ENCODE measurements around the gene COPG2. TPM values are rescaled to one million over a fixed set of nuclear protein-coding genes. Genes with fewer than 3 reads are reported as not detected.

Gene COPG2
- total and polyA plus RNA-seq, 2 donors (not counting 3 experiments of a cell fraction or from before 2014, with no cell fraction given), result 9.4 to 11.6 TPM

DNA sequence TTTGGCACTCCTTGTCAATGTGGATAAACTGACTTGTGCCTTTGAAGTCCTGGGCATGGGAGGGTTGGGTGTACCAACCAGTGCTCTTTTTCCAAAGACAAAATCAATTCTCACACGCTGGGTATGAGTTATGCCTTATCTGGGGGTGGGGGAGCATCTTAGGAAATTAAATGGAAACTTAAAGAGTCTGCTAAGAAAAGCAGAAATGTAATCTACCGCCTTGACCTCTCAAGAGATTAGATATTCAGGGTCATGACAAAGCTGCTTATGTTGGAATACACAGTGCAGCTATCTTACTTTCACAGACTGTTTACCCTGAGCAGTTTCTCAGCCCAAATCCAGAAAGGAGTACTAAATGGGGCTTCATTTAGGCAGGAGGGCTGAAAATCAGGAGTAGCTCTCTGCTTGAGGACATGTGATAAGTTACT, 174.1 kb downstream of the COPG2 start:
- no peak overlapping the region for H3K9ac ChIP-seq (replicated peaks; ENCODE audit: extremely low read depth, insufficient read depth, low read length)
- H3K27me3 ChIP-seq (ENCODE audit: control insufficient read depth in 2 of 2, insufficient read depth in 2 of 2, low read length in 2 of 2), result no peaks in the 10 kb centered on the region
- ChIA-PET POLR2A (no interaction called here), CTCF (interaction anchor here (1.2 to 2.1 kb wide), 2 partner anchors 10 to 455 kb away, joined by 3 to 5 read pairs; no protein-coding TSS in a partner anchor)
- H3K4me1 ChIP-seq (ENCODE audit: control insufficient read depth, extremely low read depth, insufficient read depth, low read length), result peaks cover 14% of the 10 kb centered on the region
- H3K79me2 ChIP-seq (ENCODE audit: control insufficient read depth, insufficient read depth, low read length), result no peaks in the 10 kb centered on the region
- FAIRE-seq (no peak), DNase-seq (ENCODE audit: low read depth, low spot score) (peak; percentile 34)
- H3K4me3 ChIP-seq (replicated peaks in 1 of 3; ENCODE audit: insufficient read depth in 1 of 3, low read depth in 1 of 3, low read length in 3 of 3), result no peak overlapping the region
- dilution Hi-C loops (cut with MboI; ENCODE audit: extremely low pct_ligation_motif_present, low sequenced_read_pairs) (no loop called here), intact Hi-C loops (cut with micrococcal nuclease) (no loop called here)
- H2AFZ ChIP-seq (ENCODE audit: low read depth, low read length), result no peak overlapping the region
- no peaks in the 10 kb centered on the region for H3K9me1 ChIP-seq (replicated peaks; ENCODE audit: control insufficient read depth, extremely low read depth, insufficient read depth, low read length)
- H4K20me1 ChIP-seq (replicated peaks; ENCODE audit: control insufficient read depth, extremely low read depth, insufficient read depth, low read length), result no peaks in the 10 kb centered on the region
- no peaks in the 10 kb centered on the region for H3K9me3 ChIP-seq (replicated peaks; ENCODE audit: control insufficient read depth, insufficient read depth, low read length)
- H3K4me2 ChIP-seq (ENCODE audit: insufficient read depth, low read length), result peak overlapping the region; percentile 49
- no peaks in the 10 kb centered on the region for H3K36me3 ChIP-seq (ENCODE audit: control insufficient read depth in 2 of 2, extremely low read depth in 1 of 2, insufficient read depth in 2 of 2, low read length in 2 of 2)
- BruUV-seq (replicated peaks), result no TSS peak
- peak; percentile 33 for TF ChIP-seq GATA2 (IDR thresholded peaks at IDR 0.05; ENCODE audit: insufficient read depth, insufficient read length, low read depth, low read length)
- TF ChIP-seq EZH2 (IDR thresholded peaks at IDR 0.05; ENCODE audit: borderline replicate concordance, low read depth, low read length, severe bottlenecking), result no peak
- H3K27ac ChIP-seq (ENCODE audit: insufficient read depth, low read depth, low read length), result no peak overlapping the region

DNA sequence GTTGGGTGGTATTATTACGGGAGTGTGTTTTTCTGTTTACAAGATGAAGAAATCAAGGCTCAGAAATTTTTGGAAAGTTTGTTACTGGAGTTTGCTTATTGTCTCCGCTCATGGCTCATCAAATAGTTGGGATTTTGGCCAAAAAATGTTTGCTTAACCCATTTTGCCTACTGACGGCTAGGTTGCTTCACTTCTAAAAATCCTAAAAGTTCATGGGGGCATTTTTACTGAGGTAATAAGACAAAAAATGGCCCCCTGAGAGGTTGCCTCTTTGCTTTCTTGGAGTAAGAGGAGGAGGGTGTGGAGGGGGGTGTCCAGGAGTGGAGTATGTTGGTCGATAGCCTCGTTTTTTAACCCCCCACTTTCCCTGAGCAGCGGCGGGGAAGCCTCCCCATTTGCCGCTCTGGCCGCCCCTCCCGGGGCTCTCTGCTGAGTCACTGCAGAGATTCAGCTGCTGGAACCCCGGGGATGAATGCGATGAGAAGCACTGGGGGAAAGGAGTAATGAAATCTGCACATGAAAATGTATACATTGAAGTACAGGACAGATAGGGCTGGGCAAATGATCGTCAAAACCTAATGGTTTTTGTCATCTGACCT, 175.2 kb downstream of the COPG2 start:
- Histone ChIP-seq H3K4me1 (ENCODE audit: control insufficient read depth, extremely low read depth, insufficient read depth, low read length) (peaks cover 25% of the 10 kb centered on the region), H3K27ac (ENCODE audit: insufficient read depth, low read depth, low read length) (no peak overlapping the region), H3K9ac (replicated peaks; ENCODE audit: extremely low read depth, insufficient read depth, low read length) (peak overlapping the region; percentile 19), H2AFZ (ENCODE audit: low read depth, low read length) (no peak overlapping the region), H4K20me1 (replicated peaks; ENCODE audit: control insufficient read depth, extremely low read depth, insufficient read depth, low read length) (no peaks in the 10 kb centered on the region), H3K4me3 (replicated peaks in 1 of 3; ENCODE audit: insufficient read depth in 1 of 3, low read depth in 1 of 3, low read length in 3 of 3) (peak overlapping the region in 2 of 3 experiments; percentile 29 to 55), H3K79me2 (ENCODE audit: control insufficient read depth, insufficient read depth, low read length) (no peaks in the 10 kb centered on the region), H3K4me2 (ENCODE audit: insufficient read depth, low read length) (peak overlapping the region; percentile 49), H3K27me3 (ENCODE audit: control insufficient read depth in 2 of 2, insufficient read depth in 2 of 2, low read length in 2 of 2) (no peaks in the 10 kb centered on the region), H3K9me3 (replicated peaks; ENCODE audit: control insufficient read depth, insufficient read depth, low read length) (no peaks in the 10 kb centered on the region), H3K9me1 (replicated peaks; ENCODE audit: control insufficient read depth, extremely low read depth, insufficient read depth, low read length) (no peaks in the 10 kb centered on the region), H3K36me3 (ENCODE audit: control insufficient read depth in 2 of 2, extremely low read depth in 1 of 2, insufficient read depth in 2 of 2, low read length in 2 of 2) (no peaks in the 10 kb centered on the region)
- TF ChIP-seq FOS (IDR thresholded peaks at IDR 0.05; ENCODE audit: borderline replicate concordance, insufficient read depth, low read length) (peak; percentile 22), POLR2A (IDR thresholded peaks at IDR 0.05; ENCODE audit: low read depth, low read length) (no peak)
- ChIA-PET CTCF (no interaction called here), POLR2A (no interaction called here)
- FAIRE-seq (no peak), DNase-seq (ENCODE audit: low read depth, low spot score) (peak; percentile 24)
- intact Hi-C loops (cut with micrococcal nuclease) (loop anchor here (2.0 kb wide), 1 partner anchor 67 kb away; no protein-coding TSS in a partner anchor), dilution Hi-C loops (cut with MboI; ENCODE audit: extremely low pct_ligation_motif_present, low sequenced_read_pairs) (no loop called here)
- BruUV-seq (replicated peaks), result no TSS peak
